A549 (cell line): ENCODE measurements around the gene FAM240A. TPM values are rescaled to one million over a fixed set of nuclear protein-coding genes. Genes with fewer than 3 reads are reported as not detected.

ENCODE experiments used
- ATAC-seq, 2 experiments: fragments of 200-7000 bp in 1 of 2; fragments of >200 bp in 1 of 2; cut with Nextera tagmentation in 1 of 2; cut with Tn5 transposase in 1 of 2; 3 replicates each; pipeline versions ENCODE4 v1.8.0 to v1.9.1; 2018 to 2020; ENCODE audit warnings: mild to moderate bottlenecking in 1 of 2, moderate library complexity in 1 of 2
- CTCF ChIA-PET: fragments of 300-600 bp; sonication (Branson Sonifier 250); formaldehyde crosslinking; extraction: SDS; loops from one replicate; lab custom pipeline; 2021; ENCODE audit warnings: antibody characterized with exemption, inconsistent platforms; lab: Yijun Ruan, JAX
- POLR2A ChIA-PET: fragments of 350-600 bp; formaldehyde crosslinking; extraction: SDS; loops from one replicate; lab custom pipeline; 2021; ENCODE audit warnings: antibody characterized with exemption, inconsistent platforms; lab: Yijun Ruan, JAX
- DNase-seq, 2 experiments: peaks; one replicate each; pipeline versions ENCODE4 v3.0.0 to v3.0.0-alpha.2; 2011 to 2016; ENCODE audit warnings: low read depth in 1 of 2, low spot score in 1 of 2
- FAIRE-seq: peaks from 2 replicates; lab custom pipeline; 2011; peaks lifted over from hg19 to GRCh38; lab: Jason Lieb, UNC
- H3K27ac ChIP-seq, 2 experiments: fragments of >200 bp; sonication (Bioruptor Twin); formaldehyde crosslinking; 3 replicates each; pipeline ENCODE4 v1.5.1; 2016 to 2017
- H3K4me1 ChIP-seq: fragments of >200 bp; sonication (Bioruptor Twin); formaldehyde crosslinking; 3 replicates; pipeline ENCODE4 v1.6.1; 2016
- H3K4me2 ChIP-seq: fragments of >200 bp; sonication (Bioruptor Twin); formaldehyde crosslinking; 3 replicates; pipeline ENCODE4 v1.6.1; 2016
- H3K4me3 ChIP-seq: fragments of >200 bp; sonication (Bioruptor Twin); formaldehyde crosslinking; 3 replicates; pipeline ENCODE4 v1.5.1; 2016
- H3K9me3 ChIP-seq: fragments of >200 bp; sonication (Bioruptor Twin); formaldehyde crosslinking; 3 replicates; pipeline ENCODE4 v1.6.1; 2016
- CBX2 ChIP-seq: fragments of 200-600 bp; sonication (generic); IDR thresholded peaks from 2 replicates; pipeline ENCODE4 v1.6.1; 2016; ENCODE audit warnings: low read depth, mild to moderate bottlenecking, borderline replicate concordance
- E2F6 ChIP-seq: IDR thresholded peaks from 2 replicates; pipeline ENCODE4 v1.6.1; 2012; ENCODE audit warnings: low read depth, borderline replicate concordance
- EP300 ChIP-seq, 2 experiments: fragments of >200 bp; sonication (Bioruptor Twin); formaldehyde crosslinking; IDR thresholded peaks; 2 replicates in 1 of 2; 3 replicates in 1 of 2; pipeline ENCODE4 v1.6.1; 2016 to 2017
- FOSL2 ChIP-seq, 2 experiments: fragments of 450-650 bp in 1 of 2; fragments of >200 bp in 1 of 2; sonication (Bioruptor Twin) in 1 of 2; formaldehyde crosslinking; IDR thresholded peaks; 2 replicates each; pipeline versions ENCODE4 v1.5.0 to v1.6.1; 2016 to 2020; ENCODE audit warnings: mild to moderate bottlenecking in 1 of 2, moderate library complexity in 1 of 2
- FOXS1 ChIP-seq: fragments of 250-450 bp; sonication (Bioruptor Pico); IDR thresholded peaks from 2 replicates; pipeline ENCODE4 v1.5.0; 2020; ENCODE audit warnings: mild to moderate bottlenecking, moderate library complexity
- GATA3 ChIP-seq: IDR thresholded peaks from 2 replicates; pipeline ENCODE4 v1.6.1; 2012; ENCODE audit warnings: borderline replicate concordance
- HES2 ChIP-seq: fragments of >200 bp; sonication (Bioruptor Twin); formaldehyde crosslinking; IDR thresholded peaks from 2 replicates; pipeline ENCODE4 v1.6.1; 2016
- JUNB ChIP-seq: fragments of >200 bp; sonication (Bioruptor Twin); formaldehyde crosslinking; IDR thresholded peaks from 2 replicates; pipeline ENCODE4 v1.6.1; 2016
- MAFK ChIP-seq: fragments of 450-650 bp; IDR thresholded peaks from 2 replicates; pipeline ENCODE4 v1.6.1; 2014; ENCODE audit not compliant: partially characterized antibody
- MAX ChIP-seq: IDR thresholded peaks from 2 replicates; pipeline ENCODE4 v1.6.1; 2012
- MAZ ChIP-seq: fragments of 150-350 bp; IDR thresholded peaks from 2 replicates; pipeline ENCODE4 v1.6.1; 2014; ENCODE audit warnings: antibody characterized with exemption, low read depth, low read length, borderline replicate concordance
- REST ChIP-seq: fragments of 200-600 bp; sonication (generic); IDR thresholded peaks from 2 replicates; pipeline ENCODE4 v1.6.1; 2016; ENCODE audit warnings: antibody characterized with exemption, mild to moderate bottlenecking, moderate library complexity
- TFCP2L1 ChIP-seq: fragments of 250-450 bp; sonication (Bioruptor Pico); IDR thresholded peaks from 2 replicates; pipeline ENCODE4 v1.5.0; 2021; ENCODE audit warnings: mild to moderate bottlenecking
- WGBS: methylation state at CpG from one replicate; pipeline ENCODE4 v1.1.6; 2017; ENCODE audit errors: missing lambda C conversion rate; 5-methylcytosine and 5-hydroxymethylcytosine counted together
- polyA plus RNA-seq, 4 experiments: library from polyadenylated mRNA; depleted of rRNA in 3 of 4; stranded (reverse); fragments of >200 nt; fragmentation: RNase III in 1 of 4; extraction: RNeasy Plus Mini Kit Qiagen cat#74134 plus additional on column Dnase treatment in 1 of 4; gene quantifications; 2 replicates in 3 of 4; 3 replicates in 1 of 4; pipeline ENCODE4 v1.2.3, GENCODE V29; 2011 to 2017

FAM240A gene
- polyA plus RNA-seq, 2 of the 4 experiments (the other 2 are of a cell fraction), result not detected

- Histone ChIP-seq H3K4me3 (no peak overlapping the region), H3K4me1 (no peaks in the 10 kb centered on the region), H3K27ac (no peak overlapping the region), H3K4me2 (no peak overlapping the region), H3K9me3 (no peaks in the 10 kb centered on the region)
- WGBS, result 92% methylated on average over 7 of the region's 17 CpGs
- ChIA-PET POLR2A (no interaction called here), CTCF (interaction anchor here (0.6 to 1.7 kb wide), 2 partner anchors 38 to 181 kb away, joined by 4 read pairs; no protein-coding TSS in a partner anchor)
- DNase-seq (no peak), FAIRE-seq (no peak), ATAC-seq (no peak)
- no peak for TF ChIP-seq JUNB
- no peak for TF ChIP-seq TFCP2L1
- TF ChIP-seq GATA3, result no peak
- no peak for TF ChIP-seq HES2
- TF ChIP-seq E2F6, result no peak
- TF ChIP-seq EP300 (IDR thresholded peaks at IDR 0.05), result no peak
- no peak for TF ChIP-seq CBX2
Measured at GRCh38 chr3:46670000-46670890, 57.9 kb downstream of the FAM240A start.

GRCh38 chr3:46670891-46671427 is 58.6 kb downstream of the FAM240A start:
- CTCF ChIA-PET, result interaction anchor here (0.6 to 1.7 kb wide), 2 partner anchors 38 to 182 kb away, joined by 4 read pairs; no protein-coding TSS in a partner anchor
- TF ChIP-seq MAFK (no peak), MAX (no peak), CBX2 (no peak), E2F6 (no peak), FOSL2 (IDR thresholded peaks at IDR 0.05) (no peak), FOSL2 (CRISPR knock-in tag; IDR thresholded peaks at IDR 0.05) (no peak), MAZ (no peak), REST (no peak), FOXS1 (CRISPR knock-in tag) (no peak)
- TF ChIP-seq, all 56 proteins: peak for 0
- no peak overlapping the region for H3K27ac ChIP-seq
- no peaks in the 10 kb centered on the region for H3K9me3 ChIP-seq
- H3K4me1 ChIP-seq, result no peaks in the 10 kb centered on the region
- no peak overlapping the region for H3K4me2 ChIP-seq
- DNase-seq, result no peak
- no peak for FAIRE-seq
- 83% methylated on average over 1 of the region's 4 CpGs for WGBS
- POLR2A ChIA-PET, result no interaction called here
- ATAC-seq, result no peak
- no peak overlapping the region for H3K4me3 ChIP-seq
